OCI-LY1 (cell line): Measurements from ENCODE around the gene JAKMIP3.

Experiments
- CTCF ChIP-seq: fragments of 200-600 bp; sonication (generic), shearing (Covaris generic); IDR thresholded peaks from 2 replicates; pipeline ENCODE4 v1.5.1; 2017; ENCODE audit warnings: mild to moderate bottlenecking, antibody characterized with exemption, low read length, moderate library complexity, mixed read lengths
- EZH2 ChIP-seq: fragments of 200-600 bp; sonication (generic), shearing (Covaris generic); IDR thresholded peaks from 2 replicates; pipeline ENCODE4 v1.8.0; 2017; ENCODE audit warnings: borderline replicate concordance, mixed run types, mild to moderate bottlenecking, antibody characterized with exemption, low read length, moderate library complexity, mixed read lengths

- TF ChIP-seq CTCF (no peak), EZH2 (no peak)
Observed at GRCh38 chr10:132054564-132054963, 11.2 kb upstream of the JAKMIP3 start.
